H1 (cell line): ENCODE measurements around the gene SMCO1.

Experiments used
- CTCF ChIP-seq, 3 experiments: IDR thresholded peaks; 1 replicate in 2 of 3; 2 replicates in 1 of 3; pipeline versions ENCODE4 v1.5.1 to v1.6.1; 2011; ENCODE audit warnings: low read length in 3 of 3, mild to moderate bottlenecking in 3 of 3, inconsistent platforms in 2 of 3, low read depth in 1 of 3, moderate library complexity in 1 of 3; ENCODE audit not compliant: insufficient read depth in 1 of 3; ENCODE audit errors: control extremely low read depth in 1 of 3
- FOSL1 ChIP-seq: IDR thresholded peaks from 2 replicates; pipeline ENCODE4 v1.6.1; 2011; ENCODE audit warnings: mild to moderate bottlenecking, low read depth, low read length, moderate library complexity; ENCODE audit not compliant: insufficient read depth
- KDM1A ChIP-seq: fragments of 200-600, 300-600 bp; sonication (generic); IDR thresholded peaks from 2 replicates; pipeline ENCODE4 v1.7.1; 2016; ENCODE audit warnings: mild to moderate bottlenecking, low read length, borderline replicate concordance
- PHF8 ChIP-seq: fragments of 200-600 bp; sonication (generic); conservative IDR thresholded peaks from 2 replicates; pipeline ENCODE4 v1.7.1; 2012; ENCODE audit warnings: low read depth, mild to moderate bottlenecking, inconsistent platforms, low read length, moderate library complexity
- POLR2A ChIP-seq, 2 experiments: IDR thresholded peaks; 1 replicate in 1 of 2; 2 replicates in 1 of 2; pipeline ENCODE4 v1.6.1; 2011; ENCODE audit warnings: low read depth in 2 of 2, low read length in 2 of 2, mild to moderate bottlenecking in 2 of 2; ENCODE audit errors: control extremely low read depth in 1 of 2

- TF ChIP-seq KDM1A (no peak), POLR2A (IDR thresholded peaks at IDR 0.05; ENCODE audit: control extremely low read depth in 1 of 2, low read depth in 2 of 2, low read length in 2 of 2) (no peak), FOSL1 (no peak), PHF8 (no peak; the same call in 1 of the 2 replicates), CTCF (IDR thresholded peaks at IDR 0.05; ENCODE audit: control extremely low read depth in 1 of 3, insufficient read depth in 1 of 3, low read depth in 1 of 3, low read length in 3 of 3) (no peak)
These were observed 12.4 kb downstream of the SMCO1 start for GRCh38 chr3:196502775-196503195.
